ENCODE measurements around the gene CFD. TPM values are rescaled to one million over a fixed set of nuclear protein-coding genes. Genes with fewer than 3 reads are reported as not detected.
A peak's percentile ranks its signal among the peaks of the same experiment; 100 is the strongest.

The CFD gene
- total RNA-seq, 3 donors from 2014 or later: 43.1 to 209 (median 110) TPM

GRCh38 chr19:907183-907853 lies 47.9 kb downstream of the CFD start:
- no peak overlapping the region for H3K4me3 ChIP-seq
- intact Hi-C loops (cut with DNase I, micrococcal nuclease): no loop called here
- H3K9me3 ChIP-seq: no peaks in the 10 kb centered on the region
- no peaks in the 10 kb centered on the region for H3K36me3 ChIP-seq (ENCODE audit: low read depth)
- peaks cover 27% of the 10 kb centered on the region for H3K4me1 ChIP-seq (ENCODE audit: low read depth)
- DNase-seq: peak in 1 of 3 donors; percentile 81
- no peak for TF ChIP-seq CTCF (IDR thresholded peaks at IDR 0.05)
- no peak for ATAC-seq

- Histone ChIP-seq H3K4me3 (no peak overlapping the region), H3K4me1 (ENCODE audit: low read depth) (peaks cover 30% of the 10 kb centered on the region), H3K9me3 (no peaks in the 10 kb centered on the region), H3K36me3 (ENCODE audit: low read depth) (no peaks in the 10 kb centered on the region)
- no peak for ATAC-seq
- peak in 1 of 3 donors; percentile 68 for DNase-seq
- intact Hi-C loops (cut with DNase I, micrococcal nuclease): no loop called here
- no peak for TF ChIP-seq CTCF (IDR thresholded peaks at IDR 0.05)
Observed at GRCh38 chr19:911197-912033, 52.0 kb downstream of the CFD start.

- Histone ChIP-seq H3K4me1 (ENCODE audit: low read depth) (peaks cover 40% of the 10 kb centered on the region), H3K36me3 (ENCODE audit: low read depth) (no peaks in the 10 kb centered on the region), H3K4me3 (peak overlapping the region; percentile 63), H3K9me3 (no peaks in the 10 kb centered on the region)
- intact Hi-C loops (cut with DNase I, micrococcal nuclease): no loop called here
- TF ChIP-seq CTCF (IDR thresholded peaks at IDR 0.05): no peak
- DNase-seq: peak in 1 of 3 donors; percentile 77
- no peak for ATAC-seq
Observed at GRCh38 chr19:912181-913079, 53.0 kb downstream of the CFD start.

Small RNA genes lying within 50 kb of the gene (microRNA-seq; reads per million reads assigned to microRNA genes)
- gene MIR3187: 3.3 reads per million, percentile 15 among the genes with 10 or more reads in this experiment

Other genes starting within 250 kb of the CFD start
- gene POLRMT, start 226.1 kb upstream of the CFD start, total RNA-seq: 10 to 100 TPM; 48.3 to 61.1 (median 51.1) TPM
- gene FGF22, start 219.8 kb upstream of the CFD start, total RNA-seq: under 1 TPM in 2 of 3 donors, not detected in 1; 0.23 to 0.82 TPM
- gene RNF126, start 196.4 kb upstream of the CFD start, total RNA-seq: 10 to 100 TPM; 47.5 to 69.1 (median 62.0) TPM
- 10 to 100 TPM in 2 of 3 donors, 1 to 10 TPM in 1; 2.6 to 25.0 (median 12.8) TPM for gene FSTL3, start 183.3 kb upstream of the CFD start, total RNA-seq
- not detected for gene PRSS57, start 164.2 kb upstream of the CFD start, total RNA-seq
- gene PALM, start 150.7 kb upstream of the CFD start, total RNA-seq: 10 to 100 TPM in 2 of 3 donors, 1 to 10 TPM in 1; 8.1 to 58.4 (median 13.0) TPM
- 100 to 1,000 TPM; 184 to 443 (median 361) TPM for gene MISP, start 108.6 kb upstream of the CFD start, total RNA-seq
- gene PTBP1, start 62.2 kb upstream of the CFD start, total RNA-seq: 100 to 1,000 TPM; 204 to 305 (median 281) TPM
- gene PLPPR3, start 37.7 kb upstream of the CFD start, total RNA-seq: under 1 TPM in 1 of 3 donors, not detected in 2; 0.19 TPM
- under 1 TPM in 1 of 3 donors, not detected in 2; 0.25 TPM for gene AZU1, start 31.8 kb upstream of the CFD start, total RNA-seq
- not detected for gene PRTN3, start 18.7 kb upstream of the CFD start, total RNA-seq
- 1 to 10 TPM in 1 of 3 donors, under 1 TPM in 2; 0.43 to 1.2 (median 0.77) TPM for gene ELANE, start 7.4 kb upstream of the CFD start, total RNA-seq
- 10 to 100 TPM; 53.4 to 77.4 (median 61.4) TPM for gene MED16, start 33.5 kb downstream of the CFD start, total RNA-seq
- gene RNU6-9, start 33.8 kb downstream of the CFD start, total RNA-seq: not detected
- gene R3HDM4, start 53.6 kb downstream of the CFD start, total RNA-seq: 10 to 100 TPM; 52.6 to 62.6 (median 54.8) TPM
- gene KISS1R, start 57.7 kb downstream of the CFD start, total RNA-seq: not detected
- 10 to 100 TPM; 10.1 to 16.0 (median 14.5) TPM for gene ARID3A, start 66.4 kb downstream of the CFD start, total RNA-seq
- 10 to 100 TPM; 23.8 to 42.0 (median 33.0) TPM for gene WDR18, start 124.7 kb downstream of the CFD start, total RNA-seq
- gene GRIN3B, start 140.8 kb downstream of the CFD start, total RNA-seq: not detected
- gene TMEM259, start 161.5 kb downstream of the CFD start, total RNA-seq: 100 to 1,000 TPM; 185 to 199 (median 190) TPM
- gene RNU6-2, start 161.9 kb downstream of the CFD start, total RNA-seq: not detected
- 10 to 100 TPM; 65.0 to 88.8 (median 84.7) TPM for gene CNN2, start 166.9 kb downstream of the CFD start, total RNA-seq
- 10 to 100 TPM; 23.5 to 25.6 (median 25.6) TPM for gene ABCA7, start 180.4 kb downstream of the CFD start, total RNA-seq
- 10 to 100 TPM; 33.9 to 64.3 (median 58.8) TPM for gene ARHGAP45, start 207.5 kb downstream of the CFD start, total RNA-seq
- 100 to 1,000 TPM; 108 to 138 (median 133) TPM for gene POLR2E, start 235.7 kb downstream of the CFD start, total RNA-seq
- gene GPX4, start 244.3 kb downstream of the CFD start, total RNA-seq: 100 to 1,000 TPM; 126 to 187 (median 144) TPM